Measurements from ENCODE around the gene ZBTB38.

The ZBTB38 gene

GRCh38 chr3:141389703-141390102 is 21.4 kb downstream of the ZBTB38 start:
- no peak for DNase-seq

DNA sequence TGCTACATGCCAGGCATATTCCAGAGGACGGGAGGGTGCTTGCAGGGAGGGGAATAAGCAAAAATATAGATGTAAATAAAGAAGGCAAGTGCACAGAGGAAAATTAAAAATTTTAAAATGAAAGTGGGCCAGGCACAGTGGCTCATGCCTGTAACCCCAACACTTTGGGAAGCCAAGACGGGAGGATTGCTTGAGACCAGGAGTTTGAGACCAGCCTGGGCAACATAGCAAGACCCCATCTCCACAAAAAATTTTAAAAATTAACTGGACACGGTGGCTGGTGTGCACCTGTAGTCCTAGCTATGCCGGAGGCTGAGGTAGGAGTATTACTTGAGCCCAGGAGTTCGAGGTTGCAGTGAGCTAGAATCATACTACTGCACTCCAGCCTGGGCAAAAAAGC is 22.4 kb downstream of the ZBTB38 start:
- DNase-seq: no peak

- no peak for DNase-seq
Measured at GRCh38 chr3:141391298-141391990, 23.1 kb downstream of the ZBTB38 start.

DNA sequence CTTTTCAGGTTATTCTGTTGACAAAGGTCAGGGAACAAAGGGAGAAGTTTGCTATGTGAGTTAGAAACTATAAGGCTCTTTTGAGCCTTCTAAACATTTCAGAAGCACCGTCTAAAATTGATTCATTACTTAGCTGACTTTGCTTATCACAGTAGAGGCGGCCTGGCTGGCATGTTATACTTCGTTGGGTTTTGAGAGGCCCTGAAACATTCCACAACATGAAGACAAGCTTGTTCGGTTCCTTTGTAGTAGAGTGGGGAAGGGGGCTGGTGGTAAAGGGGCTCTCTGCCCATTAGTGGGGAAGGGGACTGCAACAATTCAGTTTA is 23.6 kb downstream of the ZBTB38 start:
- no peak for DNase-seq

GRCh38 chr3:141392416-141392815 is 24.1 kb downstream of the ZBTB38 start:
- no peak for DNase-seq

GRCh38 chr3:141392897-141393734 is 24.8 kb downstream of the ZBTB38 start:
- no peak for DNase-seq

DNA sequence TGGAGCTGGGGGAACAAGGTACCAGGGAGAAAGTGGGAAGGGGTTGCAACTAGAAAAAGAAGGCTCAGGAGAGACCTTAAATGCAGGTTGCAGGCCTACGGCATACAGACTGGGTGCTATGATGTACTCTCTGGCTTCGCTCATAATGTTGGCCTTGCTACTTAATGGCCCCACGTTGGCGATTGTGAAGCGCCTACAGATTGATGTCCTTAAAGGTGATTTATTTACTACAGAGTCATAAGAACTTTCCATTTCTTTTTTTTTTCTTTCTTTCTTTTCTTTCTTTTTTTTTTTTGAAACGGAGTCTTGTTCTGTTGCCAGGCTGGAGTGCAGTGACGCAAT is 25.4 kb downstream of the ZBTB38 start:
- no peak for DNase-seq

- DNase-seq: no peak
Measured at GRCh38 chr3:141394560-141394959, 26.3 kb downstream of the ZBTB38 start.

GRCh38 chr3:141395005-141395589 is 26.8 kb downstream of the ZBTB38 start:
- no peak for DNase-seq

GRCh38 chr3:141397996-141398395 is 29.7 kb downstream of the ZBTB38 start:
- DNase-seq: no peak

DNA sequence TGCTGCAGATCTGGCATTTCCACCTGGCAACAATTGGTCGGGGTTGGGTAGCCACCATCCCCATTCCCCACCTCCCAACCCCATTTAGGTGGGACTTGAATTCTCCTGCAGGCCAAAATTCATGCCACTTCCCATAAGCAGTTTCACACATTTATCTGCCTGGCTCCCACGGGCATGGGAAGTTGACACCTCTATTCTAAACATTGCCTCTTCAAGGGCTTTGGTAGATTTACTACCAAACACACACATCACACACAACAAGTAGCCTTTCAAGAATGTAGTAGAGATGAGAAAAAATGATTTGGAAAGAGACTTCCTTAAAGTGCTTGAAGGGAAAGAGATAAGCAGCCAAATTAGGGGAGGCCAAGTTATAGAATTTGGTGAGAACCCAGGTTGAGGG is 30.9 kb downstream of the ZBTB38 start:
- no peak for DNase-seq

DNA sequence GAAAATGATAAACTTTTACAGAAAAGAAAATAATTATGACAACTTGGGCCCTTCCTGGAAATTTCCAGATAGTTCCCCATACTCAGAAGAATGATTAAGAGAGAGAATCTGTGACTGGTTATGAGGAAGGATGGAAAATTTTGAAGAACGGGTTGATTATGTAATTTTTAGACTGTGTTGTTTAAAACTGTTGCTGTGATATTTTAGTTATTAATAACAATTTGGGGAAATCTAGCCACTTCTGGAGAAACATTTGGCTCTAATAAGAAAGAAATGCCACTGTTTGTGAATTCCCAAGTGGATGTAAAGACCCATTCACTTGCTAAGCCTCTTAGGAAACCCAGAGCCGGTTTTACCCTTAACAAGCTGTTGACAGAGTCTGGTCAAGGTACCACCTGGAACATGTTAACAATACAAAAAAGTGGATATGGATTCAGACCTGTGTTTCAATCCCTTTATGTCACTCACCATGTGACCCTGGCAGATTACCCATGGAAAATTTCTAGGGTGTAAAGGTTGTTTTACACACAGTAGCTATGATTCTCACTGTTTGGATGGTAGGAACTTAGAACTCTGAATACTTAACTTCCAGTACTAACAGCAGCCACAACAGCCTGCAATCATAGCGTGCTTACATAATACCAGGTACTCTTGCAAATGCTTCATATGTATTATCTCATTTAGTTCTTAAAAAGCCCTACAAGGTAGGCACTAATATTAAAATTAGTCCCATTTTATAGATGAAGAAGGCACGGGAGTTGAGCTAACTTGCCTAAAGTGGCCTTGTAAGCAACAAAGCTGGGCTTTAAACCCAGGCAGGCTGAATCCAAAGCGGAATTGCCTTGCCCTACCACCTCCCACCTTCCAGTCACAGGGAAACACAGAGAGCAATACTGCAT is 32.0 kb downstream of the ZBTB38 start:
- DNase-seq: no peak

DNA sequence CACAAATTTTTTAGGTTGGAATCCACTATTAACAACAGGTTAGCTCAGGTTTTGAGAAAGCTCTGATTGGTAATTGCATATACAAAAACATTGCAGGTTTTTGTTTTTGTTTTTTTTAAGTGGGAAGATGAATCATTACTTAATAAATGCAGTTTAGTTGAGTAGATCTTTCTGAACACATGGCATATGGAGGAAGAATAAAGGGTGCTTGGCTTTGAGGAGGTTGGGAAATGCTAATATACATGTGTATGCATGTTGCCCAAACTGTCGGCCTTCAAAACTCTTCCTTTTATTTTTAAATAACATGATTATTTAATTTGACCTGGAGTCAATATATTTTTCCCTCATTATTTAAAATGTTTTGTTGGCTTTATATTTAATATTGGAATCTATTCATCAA is 32.8 kb downstream of the ZBTB38 start:
- no peak for DNase-seq

GRCh38 chr3:141401573-141402475 is 33.5 kb downstream of the ZBTB38 start:
- no peak for DNase-seq

DNA sequence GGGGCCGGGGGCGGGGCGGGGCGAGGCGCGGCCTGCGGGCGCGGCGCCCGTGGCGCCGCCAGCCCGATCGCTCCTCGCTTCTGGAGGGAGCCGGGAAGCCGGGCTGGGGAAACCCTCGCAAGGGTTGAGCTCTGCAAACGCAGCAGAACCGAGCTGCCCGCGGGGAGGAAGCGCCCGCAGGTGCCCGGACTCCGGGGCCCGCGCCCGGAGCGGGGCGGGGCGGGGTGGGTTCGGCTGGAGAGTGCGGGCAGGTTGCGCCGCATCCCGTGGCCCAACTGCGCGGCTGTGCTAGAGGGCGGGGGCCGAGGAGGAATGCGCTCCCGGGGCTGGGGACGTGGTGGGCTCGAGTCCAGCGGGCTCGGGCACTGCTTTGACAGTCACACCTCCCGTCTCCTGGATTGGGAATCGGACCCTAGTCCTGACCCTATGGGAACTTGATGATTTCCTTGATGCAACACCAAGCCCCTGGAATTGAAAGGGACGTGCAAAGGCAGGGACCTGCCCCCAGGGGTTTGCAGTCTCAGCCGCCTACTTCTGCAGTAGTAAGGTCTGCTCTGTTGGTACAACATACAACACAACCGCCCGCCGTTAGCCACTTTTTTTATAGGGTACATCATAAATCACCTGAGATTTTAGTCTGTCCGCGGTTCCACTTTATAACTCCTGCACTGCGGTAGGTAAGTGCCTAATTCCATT is 34.3 kb downstream of the ZBTB38 start:
- no peak for DNase-seq

DNA sequence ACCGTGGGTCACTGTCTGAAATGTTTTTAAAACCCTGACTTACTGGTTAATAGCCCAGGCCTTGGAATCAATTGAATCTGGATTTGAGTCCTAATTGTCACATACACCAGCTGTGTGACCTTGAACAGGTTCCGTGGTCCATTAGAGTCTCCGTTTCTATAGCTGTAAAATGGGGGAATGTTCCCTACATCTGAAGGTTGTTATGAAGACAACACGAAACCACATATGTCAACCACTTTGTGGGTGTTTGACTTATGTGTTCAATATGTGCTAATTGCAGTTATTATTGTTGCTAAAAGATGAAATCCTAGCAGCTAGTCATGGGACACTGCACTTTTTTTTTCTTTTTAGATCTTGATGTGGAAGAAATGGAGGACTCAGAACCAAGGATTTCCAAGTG is 35.3 kb downstream of the ZBTB38 start:
- DNase-seq: no peak

- no peak for DNase-seq
Measured at GRCh38 chr3:141405025-141405424, 36.7 kb downstream of the ZBTB38 start.

GRCh38 chr3:141405591-141405990 is 37.3 kb downstream of the ZBTB38 start:
- DNase-seq: no peak

DNA sequence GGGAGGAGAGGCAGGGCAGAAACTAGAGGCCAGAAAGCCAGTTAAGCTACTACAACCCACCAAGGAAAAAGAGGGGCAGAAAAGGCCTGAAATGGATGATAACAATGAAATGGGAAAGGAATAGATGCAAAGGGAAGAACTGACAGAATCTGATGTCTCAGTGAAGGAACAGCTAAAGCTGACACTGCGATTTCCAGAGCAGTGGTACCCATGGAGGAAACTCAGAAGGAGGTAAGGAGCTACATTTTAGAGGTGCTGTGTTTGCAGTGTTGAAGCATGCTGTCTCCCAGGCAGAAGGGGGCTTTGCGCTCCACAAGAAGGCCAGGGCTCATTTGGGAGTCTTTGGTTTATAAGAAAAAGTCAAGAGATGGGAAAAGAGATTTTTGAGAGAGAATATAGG is 38.0 kb downstream of the ZBTB38 start:
- DNase-seq: no peak

GRCh38 chr3:141407047-141407446 is 38.7 kb downstream of the ZBTB38 start:
- DNase-seq: no peak

DNA sequence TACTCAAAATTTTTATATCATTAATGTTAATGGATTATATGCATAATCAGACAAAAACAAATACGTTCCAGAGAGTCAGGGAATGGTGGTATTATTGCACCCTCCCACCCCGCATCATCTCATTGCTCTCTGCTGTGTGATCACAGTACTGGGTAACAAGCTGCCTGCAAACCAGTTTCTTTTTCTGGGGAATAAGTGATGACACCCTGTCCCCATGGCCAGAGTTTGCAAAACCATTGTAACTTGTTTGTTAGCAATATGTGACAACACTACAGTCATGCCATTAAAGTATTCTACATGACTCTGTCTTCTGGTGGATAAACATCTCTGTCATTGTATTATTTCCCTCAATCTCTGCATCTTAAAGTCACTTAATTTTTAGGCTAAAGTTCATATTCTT is 39.5 kb downstream of the ZBTB38 start:
- no peak for DNase-seq

DNA sequence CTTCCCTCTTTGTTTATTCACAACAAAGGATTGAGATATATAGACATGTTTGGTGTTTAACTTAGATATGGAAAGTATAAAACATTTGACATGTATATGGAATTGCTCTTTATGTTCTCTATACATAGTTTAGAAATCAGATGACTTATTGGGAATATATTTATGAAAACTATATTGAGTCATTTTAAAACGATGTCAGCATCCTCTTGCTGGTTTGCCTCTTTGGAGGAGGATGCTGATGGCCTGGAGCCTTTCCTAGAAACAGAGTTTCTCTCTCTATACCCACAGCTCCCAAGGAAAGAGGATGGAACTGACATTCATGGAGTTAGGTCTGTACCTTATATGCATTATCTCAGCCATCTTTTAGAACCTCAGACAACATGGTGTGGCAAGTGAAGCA is 40.3 kb downstream of the ZBTB38 start:
- DNase-seq: no peak

Measured in NCI-H446 treated with DMSO at 0.1 percent for 48 hours (cell line).